ENCODE results near the gene KDM4B.

KDM4B gene

GRCh38 chr19:5036698-5037563 lies 68.0 kb downstream of the KDM4B start:
- DNase-seq: no peak

DNA sequence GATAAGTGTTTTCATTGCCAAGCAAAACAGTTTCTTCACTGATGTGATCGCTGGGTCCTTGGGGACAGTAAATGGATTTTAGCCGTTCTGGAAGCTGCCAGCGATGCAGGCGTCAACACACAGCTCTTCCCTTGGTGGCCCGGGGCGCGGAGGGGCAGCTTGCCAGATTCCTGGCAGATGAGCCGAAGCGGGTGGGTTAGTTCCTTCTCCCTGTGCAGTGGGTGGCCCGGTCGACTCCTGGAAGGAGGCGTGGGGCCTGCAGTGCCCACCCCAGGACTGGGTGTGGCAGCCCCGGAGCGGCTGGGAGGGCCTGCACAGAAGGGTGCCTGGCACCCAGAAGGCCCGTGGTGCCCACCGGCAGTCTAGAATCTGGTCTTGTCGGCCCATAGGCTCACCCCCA lies 69.0 kb downstream of the KDM4B start:
- no peak for DNase-seq

- DNase-seq: peak in 1 of 2 experiments; percentile 18
Measured at GRCh38 chr19:5038631-5039271, 69.8 kb downstream of the KDM4B start.

GRCh38 chr19:5039642-5040543 lies 71.0 kb downstream of the KDM4B start:
- no peak for DNase-seq

DNA sequence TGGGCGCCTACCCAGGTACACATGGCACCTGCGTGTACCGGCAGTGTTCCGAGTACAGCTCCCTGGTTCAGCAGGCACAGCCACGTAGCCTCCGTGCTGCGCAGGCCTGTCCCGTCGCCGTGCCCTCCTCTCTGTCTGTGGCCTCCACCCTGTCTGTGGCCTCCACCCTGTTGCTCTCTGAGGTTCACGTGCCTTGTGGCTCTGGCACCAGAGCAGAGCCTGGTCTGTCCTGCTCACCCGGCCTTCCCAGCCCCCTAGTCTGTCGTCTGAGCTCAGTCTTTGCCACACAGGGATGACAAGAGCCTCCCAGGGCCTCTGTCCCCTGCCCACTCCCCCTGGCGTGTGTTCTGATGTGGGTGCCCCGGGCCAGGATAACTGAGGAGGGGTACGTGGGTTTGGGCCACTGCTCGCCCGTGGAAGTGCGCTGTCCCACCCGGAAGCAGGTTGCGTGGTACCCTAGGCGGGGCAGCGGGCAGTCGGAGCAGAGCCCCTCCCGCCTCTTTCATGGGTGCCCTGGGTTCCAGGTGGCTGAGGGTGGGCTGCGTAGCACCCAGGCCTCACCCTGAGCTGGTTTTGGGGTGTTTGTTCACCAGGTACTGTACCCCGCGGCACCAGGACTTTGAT lies 71.7 kb downstream of the KDM4B start:
- no peak for DNase-seq

- no peak for DNase-seq
Measured at GRCh38 chr19:5041168-5041912, 72.4 kb downstream of the KDM4B start.

DNA sequence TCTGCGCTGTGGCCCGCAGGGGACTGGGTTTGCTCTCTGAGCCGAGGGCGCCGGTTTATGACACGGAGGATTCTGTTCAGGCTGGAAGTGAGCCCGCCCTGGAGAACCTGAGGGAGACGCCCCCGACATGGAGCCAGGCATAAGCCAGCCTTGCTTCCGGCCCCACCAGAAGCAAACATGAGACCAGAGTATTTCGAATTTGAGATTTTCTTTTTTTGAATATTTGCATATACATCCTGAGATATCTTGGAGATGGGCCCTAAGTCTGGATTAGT lies 72.9 kb downstream of the KDM4B start:
- no peak for DNase-seq

DNA sequence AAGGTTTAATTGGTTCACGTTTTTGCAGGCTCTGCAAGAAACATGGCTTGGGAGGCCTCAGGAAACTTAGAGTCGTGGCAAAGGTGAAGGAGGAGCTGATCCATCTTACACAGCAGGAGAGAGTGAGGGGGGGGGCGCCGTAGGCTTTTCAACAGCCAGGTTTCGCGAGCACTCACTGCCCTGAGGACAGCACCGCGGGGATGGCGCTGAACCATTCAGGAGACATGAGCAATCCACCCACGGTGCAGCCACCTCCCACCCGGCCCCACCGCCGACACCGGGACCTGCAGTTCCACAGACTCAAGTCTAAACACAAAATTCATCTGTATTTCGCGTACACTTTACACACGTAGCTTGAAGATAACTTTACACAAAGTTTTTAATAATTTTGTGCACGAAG lies 73.6 kb downstream of the KDM4B start:
- DNase-seq: no peak

- DNase-seq: no peak
Measured at GRCh38 chr19:5045029-5045428, 76.1 kb downstream of the KDM4B start.

GRCh38 chr19:5045956-5046338 lies 77.0 kb downstream of the KDM4B start:
- no peak for DNase-seq

- DNase-seq: no peak
Measured at GRCh38 chr19:5046339-5047039, 77.6 kb downstream of the KDM4B start.

GRCh38 chr19:5047251-5047935 lies 78.5 kb downstream of the KDM4B start:
- no peak for DNase-seq

DNA sequence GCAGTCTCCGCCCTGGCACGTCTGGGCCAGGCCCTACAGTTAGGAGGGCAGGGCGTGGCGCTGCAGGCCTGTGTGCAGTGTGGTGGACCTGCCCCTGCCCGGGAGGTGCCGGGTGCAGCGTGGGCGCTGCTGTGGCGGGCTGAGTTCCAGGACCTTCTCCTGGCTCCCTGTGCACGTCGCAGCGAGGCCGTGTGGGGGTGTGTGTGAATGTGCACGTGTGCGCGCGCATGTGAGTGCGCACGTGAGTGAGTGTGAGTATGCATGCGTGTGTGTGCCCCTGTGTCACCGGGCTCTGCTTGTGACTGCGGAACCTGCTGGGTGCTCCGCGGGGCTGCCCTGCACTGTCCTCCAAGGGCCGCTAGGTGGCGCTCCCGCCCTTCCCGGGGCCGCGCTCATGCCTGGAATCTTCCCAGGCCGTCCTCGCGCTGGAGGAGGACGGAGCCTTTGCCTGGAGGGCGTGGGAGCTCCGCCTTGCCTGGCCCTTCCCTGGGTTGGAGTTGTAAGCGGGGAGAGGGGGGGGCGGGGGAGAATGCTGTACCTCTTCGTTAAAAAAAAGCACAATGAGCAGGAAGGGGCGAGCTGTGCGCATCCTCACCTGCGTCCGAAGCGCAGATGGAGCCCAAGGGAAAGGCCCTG lies 79.3 kb downstream of the KDM4B start:
- DNase-seq: peak in 1 of 2 experiments; percentile 56

GRCh38 chr19:5048727-5049553 lies 80.0 kb downstream of the KDM4B start:
- DNase-seq: no peak

DNA sequence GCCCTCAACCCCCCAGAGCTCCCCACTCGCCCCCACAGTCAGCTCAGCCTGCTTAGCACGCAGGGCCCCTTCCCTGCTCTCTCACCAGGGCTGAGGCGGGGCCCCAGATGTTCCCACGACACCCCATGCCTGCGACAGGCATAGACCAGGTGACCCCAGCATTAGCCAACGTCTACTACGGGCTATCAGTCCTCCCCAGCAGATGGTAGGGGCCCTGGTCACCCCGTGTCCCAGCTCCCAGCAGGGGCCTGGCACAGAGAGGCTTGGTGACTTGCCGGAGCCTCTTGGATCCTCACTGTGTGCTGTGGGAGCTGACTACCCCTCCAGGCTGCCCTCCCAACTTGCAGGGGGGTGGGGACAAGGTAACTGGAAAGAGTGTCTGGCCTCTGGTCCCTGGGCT lies 80.6 kb downstream of the KDM4B start:
- DNase-seq: no peak

GRCh38 chr19:5050067-5050656 lies 81.2 kb downstream of the KDM4B start:
- no peak for DNase-seq

- DNase-seq: no peak
Measured at GRCh38 chr19:5050905-5051304, 82.0 kb downstream of the KDM4B start.

GRCh38 chr19:5051619-5052018 lies 82.7 kb downstream of the KDM4B start:
- no peak for DNase-seq

DNA sequence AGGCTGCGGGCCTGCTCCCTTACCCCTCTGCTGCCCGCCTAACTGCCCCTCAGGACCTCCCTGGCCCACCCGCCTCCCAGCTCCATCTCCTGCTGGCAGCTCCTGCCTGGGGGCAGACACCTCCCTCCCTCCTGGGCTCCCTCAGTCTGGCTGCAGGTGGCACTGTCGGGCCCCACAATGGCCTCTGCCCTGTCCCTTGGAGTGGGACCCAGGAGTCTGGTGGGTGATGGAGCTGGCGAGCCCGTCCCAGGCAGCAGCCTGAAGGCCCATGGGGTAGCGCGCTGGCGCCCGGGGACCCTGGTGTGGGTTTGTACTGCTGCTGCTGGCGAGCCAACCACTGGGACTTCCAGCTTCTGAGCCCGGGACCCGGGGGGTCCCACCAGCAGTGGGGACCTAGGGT lies 83.6 kb downstream of the KDM4B start:
- DNase-seq: no peak

All from SW 1271 (cell line).